H9 (cell line): ENCODE results near the gene APOL5. TPM values are rescaled to one million over a fixed set of nuclear protein-coding genes. Genes with fewer than 3 reads are reported as not detected.

Experiments
- DNase-seq: peaks from one replicate; pipeline ENCODE4 v3.0.0-alpha.2; 2017
- H2AFZ ChIP-seq: one replicate; pipeline ENCODE4 v1.6.1; 2013; ENCODE audit warnings: mild to moderate bottlenecking, low read length, control low read depth, moderate library complexity
- H2AK5ac ChIP-seq: 2 replicates; pipeline ENCODE4 v1.6.1; 2013; ENCODE audit warnings: low read length, control low read depth, mixed read lengths; ENCODE audit not compliant: insufficient read length
- H2BK120ac ChIP-seq: one replicate; pipeline ENCODE4 v1.6.1; 2013; ENCODE audit warnings: low read depth, mild to moderate bottlenecking, low read length, control low read depth, inconsistent platforms; ENCODE audit not compliant: poor library complexity, severe bottlenecking
- H2BK12ac ChIP-seq: 2 replicates; pipeline ENCODE4 v1.6.1; 2013; ENCODE audit warnings: low read length, control low read depth, mixed read lengths, low read depth; ENCODE audit not compliant: insufficient read length
- H2BK15ac ChIP-seq: 2 replicates; pipeline ENCODE4 v1.6.1; 2013; ENCODE audit warnings: low read depth, low read length, control low read depth
- H2BK20ac ChIP-seq: one replicate; pipeline ENCODE4 v1.6.1; 2013; ENCODE audit warnings: low read depth, mild to moderate bottlenecking, low read length, control low read depth, inconsistent platforms; ENCODE audit not compliant: poor library complexity, severe bottlenecking
- H2BK5ac ChIP-seq: 2 replicates; pipeline ENCODE4 v1.6.1; 2013; ENCODE audit warnings: low read length, control low read depth, mixed read lengths; ENCODE audit not compliant: insufficient read length
- H3K14ac ChIP-seq: 2 replicates; pipeline ENCODE4 v1.6.1; 2013; ENCODE audit warnings: low read length, control low read depth; ENCODE audit not compliant: insufficient read depth
- H3K18ac ChIP-seq: 2 replicates; pipeline ENCODE4 v1.6.1; 2013; ENCODE audit warnings: low read depth, mild to moderate bottlenecking, mixed read lengths, low read length, control low read depth; ENCODE audit not compliant: insufficient read length
- H3K23ac ChIP-seq: 2 replicates; pipeline ENCODE4 v1.6.1; 2013; ENCODE audit warnings: low read length, control low read depth, mixed read lengths, low read depth; ENCODE audit not compliant: insufficient read length
- H3K23me2 ChIP-seq: 2 replicates; pipeline ENCODE4 v1.6.1; 2013; ENCODE audit warnings: low read depth, mild to moderate bottlenecking, mixed read lengths, low read length, control low read depth; ENCODE audit not compliant: insufficient read length, poor library complexity, severe bottlenecking
- H3K27ac ChIP-seq: 2 replicates; pipeline ENCODE4 v1.5.1; 2013; ENCODE audit warnings: low read length, control low read depth, mixed read lengths, low read depth; ENCODE audit not compliant: insufficient read length
- H3K27me3 ChIP-seq: 2 replicates; pipeline ENCODE4 v1.6.1; 2013; ENCODE audit warnings: low read length, control low read depth, inconsistent platforms; ENCODE audit not compliant: insufficient read depth
- H3K4ac ChIP-seq: 2 replicates; pipeline ENCODE4 v1.6.1; 2013; ENCODE audit warnings: low read depth, mild to moderate bottlenecking, control low read depth, inconsistent platforms, low read length, moderate library complexity
- H3K4me1 ChIP-seq: 2 replicates; pipeline ENCODE4 v1.6.1; 2013; ENCODE audit warnings: low read length, control low read depth, inconsistent platforms; ENCODE audit not compliant: insufficient read depth
- H3K4me2 ChIP-seq: 2 replicates; pipeline ENCODE4 v1.6.1; 2013; ENCODE audit warnings: low read length, control low read depth, mixed read lengths; ENCODE audit not compliant: insufficient read length, insufficient read depth
- H3K56ac ChIP-seq: 2 replicates; pipeline ENCODE4 v1.6.1; 2013; ENCODE audit warnings: low read depth, mild to moderate bottlenecking, mixed read lengths, low read length, control low read depth; ENCODE audit not compliant: insufficient read length
- H3K79me1 ChIP-seq: 2 replicates; pipeline ENCODE4 v1.6.1; 2013; ENCODE audit warnings: low read depth, mild to moderate bottlenecking, moderate library complexity, low read length, control low read depth, inconsistent platforms; ENCODE audit not compliant: insufficient read depth, poor library complexity, severe bottlenecking
- H3K79me2 ChIP-seq: 2 replicates; pipeline ENCODE4 v1.6.1; 2013; ENCODE audit warnings: low read length, control low read depth, inconsistent platforms; ENCODE audit not compliant: insufficient read depth
- H3K9ac ChIP-seq: 2 replicates; pipeline ENCODE4 v1.6.1; 2013; ENCODE audit warnings: low read length, control low read depth, mixed read lengths; ENCODE audit not compliant: insufficient read length; ENCODE audit errors: extremely low read depth
- H3K9me3 ChIP-seq: one replicate; pipeline ENCODE4 v1.6.1; 2013; ENCODE audit warnings: low read depth, low read length, inconsistent platforms; ENCODE audit not compliant: control insufficient read depth
- H3T11ph ChIP-seq: one replicate; pipeline ENCODE4 v1.6.1; 2013; ENCODE audit warnings: mild to moderate bottlenecking, low read length, control low read depth, inconsistent platforms
- H4K20me1 ChIP-seq: one replicate; pipeline ENCODE4 v1.6.1; 2013; ENCODE audit not compliant: control insufficient read depth, insufficient read length, insufficient read depth
- H4K5ac ChIP-seq: 2 replicates; pipeline ENCODE4 v1.6.1; 2013; ENCODE audit warnings: low read depth, mild to moderate bottlenecking, mixed read lengths, low read length, control low read depth; ENCODE audit not compliant: insufficient read length
- H4K8ac ChIP-seq: replicated peaks from 2 replicates; pipeline ENCODE4 v1.6.1; 2013; ENCODE audit warnings: low read length, control low read depth, mixed read lengths, low read depth; ENCODE audit not compliant: insufficient read length
- H4K91ac ChIP-seq: 2 replicates; pipeline ENCODE4 v1.6.1; 2013; ENCODE audit warnings: low read depth, mild to moderate bottlenecking, moderate library complexity, mixed read lengths, low read length, control low read depth; ENCODE audit not compliant: insufficient read length
- H3K27ac Mint-ChIP-seq, 3 experiments: 2 replicates in 2 of 3; 3 replicates in 1 of 3; pipeline ENCODE4 v1.8.0; 2020 to 2021; ENCODE audit warnings: mixed read lengths in 3 of 3, mild to moderate bottlenecking in 1 of 3, moderate library complexity in 1 of 3
- H3K27me3 Mint-ChIP-seq: 2 replicates; pipeline ENCODE4 v1.8.0; 2021; ENCODE audit warnings: low read depth, mild to moderate bottlenecking, moderate library complexity, mixed read lengths
- H3K36me3 Mint-ChIP-seq, 3 experiments: 2 replicates in 2 of 3; 3 replicates in 1 of 3; pipeline ENCODE4 v1.8.0; 2020 to 2021; ENCODE audit warnings: low read depth in 3 of 3, mixed read lengths in 3 of 3; ENCODE audit not compliant: insufficient read depth in 1 of 3
- H3K4me1 Mint-ChIP-seq, 2 experiments: 2 replicates each; pipeline ENCODE4 v1.8.0; 2020; ENCODE audit warnings: mixed read lengths in 2 of 2
- H3K4me3 Mint-ChIP-seq, 2 experiments: 2 replicates in 1 of 2; 3 replicates in 1 of 2; pipeline ENCODE4 v1.8.0; 2020 to 2021; ENCODE audit warnings: mild to moderate bottlenecking in 2 of 2, mixed read lengths in 2 of 2, moderate library complexity in 1 of 2
- H3K9me3 Mint-ChIP-seq, 2 experiments: 2 replicates in 1 of 2; 3 replicates in 1 of 2; pipeline ENCODE4 v1.8.0; 2020; ENCODE audit warnings: mild to moderate bottlenecking in 2 of 2, mixed read lengths in 2 of 2, moderate library complexity in 1 of 2
- WGBS: extraction: QIAGEN DNeasy Blood & Tissue Kit; methylation state at CpG from one replicate; pipeline ENCODE4 v1.1.7; 2013; ENCODE audit warnings: missing lambda C conversion rate, low lambda C conversion rate, mixed read lengths; ENCODE audit not compliant: insufficient read length; ENCODE audit errors: extremely low coverage; 5-methylcytosine and 5-hydroxymethylcytosine counted together
- total RNA-seq: library from RNA; stranded (reverse); gene quantifications from 2 replicates; pipeline ENCODE4 v1.2.1, GENCODE V29; 2021
- TF ChIP-seq, protein P1 (sequence below): fragments of 200-600 bp; sonication (generic); conservative IDR thresholded peaks from 3 replicates; pipeline ENCODE4 v1.8.0; 2021; ENCODE audit warnings: antibody characterized with exemption, mild to moderate bottlenecking

APOL5 gene
- total RNA-seq, 1 experiment from 2014 or later: not detected

DNA sequence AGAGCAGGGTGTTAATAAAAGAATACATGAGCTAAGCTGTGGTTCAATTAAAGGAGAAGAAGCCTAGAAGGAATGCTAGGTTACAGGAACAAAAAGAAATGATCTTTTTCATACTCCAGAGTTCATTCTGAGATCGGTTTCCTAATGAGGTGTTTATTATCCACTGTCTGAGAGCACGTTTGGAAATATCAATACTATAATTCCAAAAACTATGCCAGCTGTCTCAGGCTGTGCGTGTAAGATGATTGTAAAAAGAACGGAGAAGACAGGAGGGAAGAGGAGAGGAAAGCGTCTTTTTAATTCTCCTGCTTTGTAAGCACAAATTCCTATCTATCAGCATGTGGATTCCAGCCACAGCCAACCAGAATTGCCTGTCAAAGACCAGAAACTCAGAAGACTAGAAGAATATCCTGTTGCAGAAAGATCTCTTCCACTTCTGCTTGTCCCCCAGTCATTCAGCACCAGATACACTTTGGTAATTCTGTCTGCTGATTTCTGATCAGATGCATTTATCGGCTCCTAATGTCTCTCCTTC is 25.7 kb downstream of the APOL5 start:
- TF ChIP-seq, protein P1, sequence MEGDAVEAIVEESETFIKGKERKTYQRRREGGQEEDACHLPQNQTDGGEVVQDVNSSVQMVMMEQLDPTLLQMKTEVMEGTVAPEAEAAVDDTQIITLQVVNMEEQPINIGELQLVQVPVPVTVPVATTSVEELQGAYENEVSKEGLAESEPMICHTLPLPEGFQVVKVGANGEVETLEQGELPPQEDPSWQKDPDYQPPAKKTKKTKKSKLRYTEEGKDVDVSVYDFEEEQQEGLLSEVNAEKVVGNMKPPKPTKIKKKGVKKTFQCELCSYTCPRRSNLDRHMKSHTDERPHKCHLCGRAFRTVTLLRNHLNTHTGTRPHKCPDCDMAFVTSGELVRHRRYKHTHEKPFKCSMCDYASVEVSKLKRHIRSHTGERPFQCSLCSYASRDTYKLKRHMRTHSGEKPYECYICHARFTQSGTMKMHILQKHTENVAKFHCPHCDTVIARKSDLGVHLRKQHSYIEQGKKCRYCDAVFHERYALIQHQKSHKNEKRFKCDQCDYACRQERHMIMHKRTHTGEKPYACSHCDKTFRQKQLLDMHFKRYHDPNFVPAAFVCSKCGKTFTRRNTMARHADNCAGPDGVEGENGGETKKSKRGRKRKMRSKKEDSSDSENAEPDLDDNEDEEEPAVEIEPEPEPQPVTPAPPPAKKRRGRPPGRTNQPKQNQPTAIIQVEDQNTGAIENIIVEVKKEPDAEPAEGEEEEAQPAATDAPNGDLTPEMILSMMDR: no peak
- H3K18ac ChIP-seq: no peak overlapping the region
- H3K14ac ChIP-seq: no peak overlapping the region
- no peak overlapping the region for H3K9ac ChIP-seq
- no peaks in the 10 kb centered on the region for H3K9me3 ChIP-seq
- DNase-seq: no peak
- no peak overlapping the region for H2BK120ac ChIP-seq
- no peak overlapping the region for H2AK5ac ChIP-seq
- no peak overlapping the region for H3K27ac ChIP-seq
- no peaks in the 10 kb centered on the region for H3K4me1 ChIP-seq
- no peaks in the 10 kb centered on the region for H3K79me1 ChIP-seq
- H2BK5ac ChIP-seq: no peak overlapping the region
- H3T11ph ChIP-seq: no peak overlapping the region
- H2BK12ac ChIP-seq: no peak overlapping the region
- H3K4me3 Mint-ChIP-seq: no peak overlapping the region
- peaks cover 10 to 34% (median 29%) of the 10 kb centered on the region in 3 experiments; a peak in 6 of 7 replicates for H3K36me3 Mint-ChIP-seq
- H3K23ac ChIP-seq: no peak overlapping the region
- H4K20me1 ChIP-seq: no peaks in the 10 kb centered on the region
- no CpG with 5 or more reads among the region's 6 CpGs for WGBS
- H3K9me3 Mint-ChIP-seq: no peaks in the 10 kb centered on the region
- H3K56ac ChIP-seq: no peak overlapping the region
- H4K91ac ChIP-seq: no peak overlapping the region
- no peak overlapping the region for H2AFZ ChIP-seq
- H3K27me3 ChIP-seq: no peaks in the 10 kb centered on the region; the same call in 1 of the 2 replicates
- peak overlapping the region in 1 of 3 experiments; percentile 70; a peak in 2 of 7 replicates for H3K27ac Mint-ChIP-seq
- H3K4me2 ChIP-seq: no peak overlapping the region
- H3K4me1 Mint-ChIP-seq: peaks cover 30 to 57% of the 10 kb centered on the region in 2 experiments
- no peaks in the 10 kb centered on the region for H3K79me2 ChIP-seq
- no peak overlapping the region for H3K4ac ChIP-seq
- H2BK20ac ChIP-seq: no peak overlapping the region
- H3K23me2 ChIP-seq: no peaks in the 10 kb centered on the region
- H4K8ac ChIP-seq: no peak overlapping the region
- H2BK15ac ChIP-seq: no peak overlapping the region
- no peaks in the 10 kb centered on the region for H3K27me3 Mint-ChIP-seq
- no peak overlapping the region for H4K5ac ChIP-seq
